GM12801 (cell line): ENCODE data around the gene SIRT5.

Experiments
- CTCF ChIP-seq: IDR thresholded peaks from one replicate; pipeline ENCODE4 v1.5.1; 2011; ENCODE audit warnings: control low read depth; ENCODE audit not compliant: insufficient read length; ENCODE audit errors: extremely low read depth

SIRT5 gene

GRCh38 chr6:13614926-13615791 is 40.8 kb downstream of the SIRT5 start, which contains the start of gene NOL7:
NOL7 (plus strand) TSS chr6:13615335; CDS start chr6:13615359, 24 bp downstream.
- TF ChIP-seq CTCF, result peak; percentile 48

- TF ChIP-seq CTCF, result no peak
These were observed 41.4 kb downstream of the SIRT5 start for GRCh38 chr6:13615792-13616120.

- TF ChIP-seq CTCF, result no peak
These were observed 42.7 kb downstream of the SIRT5 start for GRCh38 chr6:13617066-13617465.

DNA sequence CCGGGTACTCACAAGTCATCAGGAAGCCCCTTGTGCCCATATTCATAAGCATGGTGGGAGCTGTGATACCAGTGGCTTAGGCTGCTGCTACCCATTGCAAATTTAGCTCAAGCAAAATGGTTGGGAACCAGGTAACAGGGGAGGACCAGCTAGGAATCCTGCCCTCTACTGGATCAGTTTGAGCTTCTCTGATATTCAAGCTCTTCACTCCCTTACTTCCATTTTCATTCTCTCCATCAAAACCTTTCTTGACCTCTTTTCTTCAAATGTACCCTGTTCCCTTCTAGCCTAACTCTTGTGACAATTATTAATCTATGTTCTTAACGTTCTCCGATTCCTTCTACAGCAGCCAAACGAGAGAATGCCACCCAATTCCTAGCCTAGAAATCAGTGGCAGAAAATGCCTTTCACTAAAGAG is 50.5 kb downstream of the SIRT5 start:
- TF ChIP-seq CTCF, result no peak

GRCh38 chr6:13629459-13630116 is 55.2 kb downstream of the SIRT5 start:
- TF ChIP-seq CTCF, result no peak

- no peak for TF ChIP-seq CTCF
These were observed 56.1 kb downstream of the SIRT5 start for GRCh38 chr6:13630499-13630898.

DNA sequence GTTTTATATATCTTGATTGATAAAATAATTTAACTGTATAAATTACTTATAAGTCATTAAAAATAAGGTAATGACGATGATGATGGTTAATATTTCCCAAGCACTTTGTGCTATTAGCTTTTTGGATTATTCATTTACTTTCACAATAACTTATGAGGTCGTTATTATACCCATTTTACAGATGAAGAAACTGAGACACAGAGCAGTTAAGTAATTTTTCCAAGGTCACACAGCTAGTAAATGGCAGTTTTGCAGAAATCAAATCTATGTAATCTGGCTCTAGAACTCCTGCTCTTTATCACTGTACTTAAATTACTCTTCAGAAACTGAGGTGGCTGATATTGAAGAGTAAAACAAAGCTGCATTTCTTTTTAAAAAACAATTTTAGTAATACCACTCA is 58.9 kb downstream of the SIRT5 start:
- TF ChIP-seq CTCF, result no peak
